GOT3 (cell line): ENCODE measurements around the gene FBXW8.

ENCODE experiments used
- DNase-seq: peaks from one replicate; lab custom pipeline; 2025; ENCODE audit warnings: mixed read lengths; lab: John Stamatoyannopoulos, UW

FBXW8 gene

DNA sequence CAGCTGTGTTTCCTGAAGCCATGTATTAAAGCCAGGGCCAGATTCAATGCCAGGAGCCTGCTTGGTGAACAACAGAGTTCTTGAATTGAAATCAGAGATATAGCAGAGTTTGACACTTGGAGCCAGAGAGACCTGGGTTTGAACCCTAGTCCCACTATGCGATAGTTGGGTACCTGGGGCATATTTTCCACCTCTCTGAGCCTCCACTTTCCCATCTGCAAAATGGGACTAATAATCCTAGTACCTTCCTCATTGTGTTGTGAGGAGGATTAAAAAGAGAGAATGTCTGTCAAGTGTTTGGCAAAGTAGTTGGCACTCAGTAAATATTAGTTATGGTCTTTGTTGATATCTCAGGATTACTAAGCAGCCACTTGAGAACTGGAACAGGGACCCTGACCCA is 23.5 kb upstream of the FBXW8 start:
- no peak for DNase-seq

DNA sequence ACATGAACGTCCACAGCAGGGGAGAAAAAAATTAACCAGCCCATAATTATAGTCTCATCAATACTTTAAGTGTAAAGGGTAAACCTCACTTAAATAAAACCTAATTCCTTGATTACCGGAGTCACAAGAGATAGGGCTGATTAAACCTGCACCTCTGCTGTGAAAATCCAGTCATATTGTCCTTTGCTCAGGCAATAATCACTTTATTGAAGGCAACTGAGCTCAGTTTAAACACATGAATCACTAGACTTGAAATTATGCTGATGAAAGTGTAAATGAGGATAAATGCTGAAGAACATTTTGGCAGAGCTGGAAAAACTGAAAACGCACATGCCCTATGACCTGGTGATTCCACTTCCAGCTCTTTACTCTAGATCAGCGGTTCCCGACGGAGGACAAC is 22.9 kb upstream of the FBXW8 start:
- DNase-seq, result no peak

DNA sequence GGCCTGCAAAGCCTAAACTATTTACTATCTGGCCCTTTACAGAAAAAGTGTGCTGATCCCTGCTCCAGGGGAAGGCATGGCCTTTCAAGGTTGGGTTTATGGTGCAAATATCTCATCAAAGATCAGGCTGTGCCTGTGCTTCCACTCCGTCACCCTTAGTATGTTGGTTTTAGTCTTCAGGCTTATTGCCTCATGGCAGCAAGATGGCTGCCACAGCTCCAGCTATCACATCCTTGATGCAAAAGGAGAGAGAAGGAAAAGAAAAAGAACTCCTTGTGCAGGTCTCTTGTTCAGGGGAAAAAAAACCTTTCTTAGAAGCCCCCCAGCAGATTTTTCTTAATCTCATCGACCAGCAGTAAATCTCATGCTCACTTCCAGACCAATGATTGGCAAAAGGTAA is 20.4 kb upstream of the FBXW8 start:
- DNase-seq, result no peak

DNA sequence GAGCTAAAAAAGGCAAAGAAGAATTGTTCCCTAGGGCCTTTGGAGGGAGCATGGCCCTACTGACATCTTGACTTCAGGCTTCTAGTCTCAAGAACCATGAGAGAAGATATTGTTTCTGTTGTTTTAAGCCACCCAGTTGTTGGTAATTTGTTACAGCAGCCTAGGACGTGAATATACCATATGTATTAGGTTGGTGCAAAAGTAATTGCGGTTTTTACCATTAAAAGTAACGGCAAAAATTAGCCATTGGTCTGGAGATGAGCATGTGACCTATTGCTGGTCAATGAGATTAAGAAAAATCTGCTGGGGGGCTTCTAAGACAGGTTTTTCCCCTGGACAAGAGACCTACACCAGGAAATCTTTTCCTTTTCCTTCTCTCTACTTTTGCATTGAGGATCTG is 19.7 kb upstream of the FBXW8 start:
- no peak for DNase-seq

DNA sequence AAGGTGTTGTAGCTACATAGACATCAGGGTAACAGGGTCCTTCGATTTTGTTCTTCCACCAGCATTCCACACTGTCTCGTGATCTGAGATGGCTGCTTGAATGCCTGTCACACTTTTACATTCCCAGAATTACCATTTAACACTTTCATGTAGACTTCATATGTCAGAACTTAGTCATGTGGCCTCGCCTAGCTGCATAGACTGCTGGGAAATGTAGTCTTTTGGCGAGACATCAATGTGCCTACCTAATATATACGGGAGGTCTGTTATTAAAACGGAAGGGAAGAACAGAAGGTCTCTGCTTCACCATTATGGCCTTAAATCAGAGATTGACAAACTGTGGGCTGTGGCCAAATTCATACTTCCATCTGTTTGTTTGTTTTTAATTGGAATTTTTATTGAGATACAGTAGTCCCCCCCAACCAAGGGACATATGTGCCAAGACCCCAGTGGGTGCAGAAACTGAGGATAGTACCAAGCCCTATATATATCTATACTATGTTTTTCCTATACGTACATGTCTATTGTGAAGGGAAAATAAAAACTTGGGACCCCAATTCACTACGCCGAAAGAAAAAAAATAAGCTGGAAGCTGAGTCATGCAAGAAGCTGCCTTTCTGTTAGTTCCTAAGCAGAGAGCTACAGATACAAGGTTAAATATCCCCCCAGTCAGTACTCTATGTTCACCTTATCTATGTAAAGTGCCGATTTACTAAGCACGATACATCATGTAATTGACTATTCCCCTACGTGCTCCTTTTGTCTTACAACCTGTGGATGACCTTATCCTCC is 18.2 kb upstream of the FBXW8 start:
- no peak for DNase-seq

DNA sequence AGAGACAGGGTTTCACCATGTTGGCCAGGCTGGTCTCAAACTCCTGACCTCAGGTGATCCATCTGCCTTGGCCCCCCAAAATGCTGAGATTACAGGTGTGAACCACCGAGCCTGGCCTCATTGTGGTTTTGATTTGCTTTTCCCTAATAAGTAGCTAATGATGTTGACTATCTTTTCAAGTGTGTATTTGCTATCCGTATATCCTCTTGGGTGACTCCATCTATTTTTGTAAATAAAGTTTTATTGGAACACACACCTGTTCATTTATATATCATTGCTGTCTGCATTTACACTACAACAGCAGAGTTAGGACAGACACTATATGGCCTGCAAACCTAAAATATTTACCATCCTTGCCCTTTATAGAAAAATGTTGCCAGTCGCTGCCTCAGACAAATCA is 15.8 kb upstream of the FBXW8 start:
- no peak for DNase-seq

DNA sequence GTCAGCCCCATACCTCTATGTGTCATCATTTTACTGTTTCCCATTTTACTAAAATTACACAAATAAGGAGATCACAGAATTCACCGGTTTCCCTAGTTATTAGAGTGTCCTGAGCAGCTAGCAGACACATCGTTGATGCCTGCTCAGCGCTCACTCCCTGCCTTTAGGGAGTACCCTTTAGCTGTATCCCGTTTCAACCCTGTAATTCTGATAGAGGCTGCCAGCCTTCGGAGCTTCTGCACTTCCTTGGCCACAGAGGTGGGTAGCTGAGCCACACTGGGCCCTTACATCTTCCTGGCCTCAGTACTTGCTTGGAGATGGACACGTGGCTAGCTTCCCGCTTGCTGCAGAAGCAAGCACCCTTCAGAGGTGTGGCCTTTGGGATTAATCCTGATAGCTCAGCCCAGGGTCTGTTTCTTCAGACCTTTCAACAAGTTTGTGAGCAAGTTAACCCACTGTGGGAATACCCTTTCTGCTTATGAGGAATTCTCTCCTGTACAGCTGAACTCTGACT is 14.3 kb upstream of the FBXW8 start:
- no peak for DNase-seq

DNA sequence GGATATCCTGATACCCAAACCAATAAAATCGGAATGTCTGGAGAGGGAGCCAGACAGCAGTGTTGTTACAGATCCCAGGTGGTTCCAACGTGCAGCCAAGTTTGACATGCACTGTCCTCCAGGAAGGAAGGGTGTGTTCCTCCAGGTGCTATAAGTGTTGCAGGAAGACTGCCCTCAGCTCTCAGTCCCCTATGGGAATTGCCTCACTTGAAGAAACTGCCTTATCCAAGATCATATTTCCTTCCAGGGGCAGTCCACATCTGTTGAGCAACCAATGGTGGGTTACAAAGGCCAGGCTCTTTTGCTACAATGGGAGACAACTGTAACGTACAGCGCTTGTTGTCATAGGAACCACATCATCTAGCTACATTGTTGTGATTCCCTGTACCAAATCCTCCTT is 13.3 kb upstream of the FBXW8 start:
- no peak for DNase-seq

DNA sequence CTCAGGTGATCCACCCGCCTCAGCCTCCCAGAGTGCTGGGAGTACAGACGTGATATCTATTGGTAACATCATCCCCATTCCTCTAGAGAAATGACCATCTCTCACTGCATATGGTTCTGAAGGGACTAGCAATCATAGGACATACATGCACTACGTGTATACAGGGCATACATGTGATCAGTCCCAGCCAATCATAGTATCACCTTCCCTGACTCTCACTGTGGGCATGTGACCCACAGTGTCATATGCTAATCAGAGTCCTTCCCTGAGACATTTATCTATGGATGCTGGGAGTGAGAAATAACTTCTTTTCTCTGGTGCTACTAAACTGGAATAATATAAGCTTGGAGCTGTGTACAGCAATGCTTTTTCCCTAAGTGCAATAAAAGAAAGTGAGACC is 12.1 kb upstream of the FBXW8 start:
- DNase-seq, result no peak

DNA sequence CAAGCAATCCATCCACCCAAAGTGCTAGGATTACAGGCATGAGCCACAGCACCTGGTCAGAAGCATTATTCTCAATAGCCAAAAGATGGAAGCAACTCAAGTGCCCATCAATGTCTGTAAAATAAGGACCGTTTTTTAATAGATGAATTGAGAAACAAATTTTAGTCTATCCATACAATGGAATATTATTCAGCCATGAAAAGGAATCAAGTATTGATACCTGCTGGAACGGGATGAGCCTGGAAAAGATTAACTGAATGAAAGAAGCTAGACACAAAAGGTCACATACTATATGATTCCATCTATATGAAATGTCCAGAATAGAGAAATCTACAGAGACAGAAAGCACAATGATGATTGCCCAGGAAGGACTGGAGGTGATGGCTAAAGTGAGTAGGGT is 9.1 kb upstream of the FBXW8 start:
- no peak for DNase-seq

DNA sequence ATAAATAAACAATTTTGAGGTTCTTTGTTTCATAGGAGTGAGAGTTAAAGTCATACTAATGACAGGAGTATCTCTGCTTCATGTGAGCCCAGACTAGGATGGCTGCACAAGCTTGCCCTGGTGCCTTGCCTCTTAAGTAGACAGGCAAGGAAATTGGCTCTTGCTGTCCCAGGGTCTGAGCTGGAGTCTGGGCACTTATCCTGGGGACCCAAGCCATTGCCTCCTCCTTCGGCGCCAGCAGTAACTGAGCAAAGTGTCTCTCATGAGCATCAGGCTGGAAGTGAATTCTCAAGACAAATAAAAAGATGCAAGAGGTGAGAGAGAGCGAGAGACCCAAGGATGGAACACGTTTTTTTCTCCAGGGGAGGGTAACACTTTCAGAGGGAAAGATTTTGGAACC is 6.9 kb upstream of the FBXW8 start:
- no peak for DNase-seq

DNA sequence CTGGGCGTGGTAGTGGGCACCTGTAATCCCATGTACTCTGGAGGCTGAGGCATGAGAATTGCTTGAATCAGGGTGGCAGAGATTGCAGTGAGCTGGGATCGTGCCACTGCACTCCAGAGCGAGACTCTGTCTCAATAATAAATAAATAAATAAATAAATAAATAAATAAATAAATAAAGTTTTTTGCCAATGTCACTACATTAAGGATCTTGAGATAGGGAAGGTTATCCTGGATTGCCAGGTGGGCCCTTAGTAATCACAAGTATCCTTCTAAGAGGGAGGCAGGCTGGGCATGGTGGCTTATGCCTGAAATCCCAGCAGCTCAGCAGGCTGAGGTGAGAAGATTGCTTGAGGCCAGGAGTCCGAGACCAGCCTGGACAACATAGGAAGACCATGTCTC is 4.5 kb upstream of the FBXW8 start:
- DNase-seq, result no peak

DNA sequence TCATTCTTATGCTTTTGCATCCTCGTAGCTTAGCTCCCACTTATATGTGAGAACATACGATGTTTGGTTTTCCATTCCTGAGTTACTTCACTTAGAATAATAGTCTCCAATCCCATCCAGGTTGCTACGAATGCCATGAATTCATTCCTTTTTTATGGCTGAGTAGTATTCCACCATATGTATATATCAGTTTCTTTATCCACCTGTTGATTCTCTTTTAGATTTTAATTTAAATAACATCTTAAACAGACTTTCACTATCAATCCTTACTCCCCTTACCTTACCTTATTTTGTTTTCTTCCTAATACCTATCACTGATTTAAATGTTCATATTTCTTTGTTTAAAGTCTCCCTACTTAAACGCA is 488 bp upstream of the FBXW8 start:
- no peak for DNase-seq

DNA sequence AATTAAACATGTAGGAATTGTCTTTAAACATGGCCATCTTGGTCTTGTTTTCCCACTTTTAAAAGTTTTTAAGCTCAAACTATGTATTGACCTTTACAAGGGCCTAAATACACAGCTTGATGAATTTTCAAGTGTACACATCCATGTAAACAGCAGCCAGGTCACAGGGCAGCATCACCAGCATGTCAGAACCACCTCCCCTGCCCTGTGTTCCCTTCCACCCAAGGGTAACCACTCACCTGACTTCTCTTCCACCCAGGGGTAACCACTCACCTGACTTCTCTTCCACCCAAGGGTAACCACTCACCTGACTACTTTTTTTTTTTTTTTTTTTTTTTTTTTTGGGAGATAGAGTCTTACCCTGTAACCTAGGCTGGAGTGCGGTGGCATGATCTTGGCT is 4.6 kb downstream of the FBXW8 start:
- DNase-seq, result no peak

DNA sequence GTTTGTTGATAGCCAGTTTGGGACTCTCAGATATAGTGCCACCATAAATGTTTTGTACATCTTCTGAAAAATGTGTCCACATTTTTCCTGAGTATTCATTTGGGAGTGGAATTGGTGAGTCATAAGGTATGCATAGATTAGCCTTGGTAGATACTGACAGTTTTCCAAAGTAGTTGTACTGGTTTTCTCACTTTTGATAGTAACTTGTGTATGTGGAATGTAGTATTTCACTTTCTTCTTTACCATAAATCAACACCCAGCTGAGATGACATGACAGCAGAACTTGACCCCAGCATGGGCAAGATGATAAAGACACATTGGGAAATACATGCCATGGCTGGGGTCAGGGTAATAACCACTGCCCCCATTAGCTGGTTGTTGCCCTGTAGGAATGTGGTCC is 5.4 kb downstream of the FBXW8 start:
- DNase-seq, result no peak

DNA sequence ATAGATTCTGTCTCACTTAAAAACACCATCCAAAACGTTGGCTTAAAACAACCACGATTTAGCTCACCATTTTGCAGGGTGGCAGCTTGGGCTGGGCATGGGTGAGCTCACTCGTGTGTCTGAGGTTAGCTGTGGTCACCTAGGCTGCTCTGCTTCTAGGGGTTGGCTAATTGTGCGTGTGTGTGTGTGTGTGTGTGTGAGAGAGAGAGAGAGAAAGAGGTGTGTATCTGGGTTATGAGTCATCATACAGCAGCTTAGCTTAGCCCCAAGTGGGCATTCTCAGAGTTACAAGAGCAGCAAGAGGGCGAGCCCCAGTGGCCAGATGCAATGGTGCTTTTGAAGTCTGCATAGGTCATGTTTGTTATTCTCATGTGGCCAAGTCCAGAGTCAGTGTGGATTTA is 6.0 kb downstream of the FBXW8 start:
- DNase-seq, result no peak

DNA sequence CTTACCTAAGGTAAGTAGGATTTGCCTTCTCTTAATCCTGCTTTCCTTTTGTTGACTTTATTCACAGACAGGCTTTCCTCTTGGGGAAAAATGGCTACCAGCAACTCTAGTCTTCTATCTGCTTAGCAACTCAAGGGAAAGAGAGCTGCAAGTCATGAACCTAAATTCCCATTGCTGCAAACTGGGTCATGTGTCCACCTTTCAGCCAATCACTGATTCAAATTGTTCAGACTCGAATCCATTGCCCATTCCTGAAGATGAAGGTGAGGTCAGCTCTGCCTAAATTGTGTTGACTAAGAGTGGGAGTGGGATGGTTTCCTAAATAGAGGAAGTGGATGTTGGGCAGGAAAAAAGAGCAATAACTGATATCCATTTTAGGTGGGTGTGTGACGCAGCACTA is 7.7 kb downstream of the FBXW8 start:
- DNase-seq, result no peak

DNA sequence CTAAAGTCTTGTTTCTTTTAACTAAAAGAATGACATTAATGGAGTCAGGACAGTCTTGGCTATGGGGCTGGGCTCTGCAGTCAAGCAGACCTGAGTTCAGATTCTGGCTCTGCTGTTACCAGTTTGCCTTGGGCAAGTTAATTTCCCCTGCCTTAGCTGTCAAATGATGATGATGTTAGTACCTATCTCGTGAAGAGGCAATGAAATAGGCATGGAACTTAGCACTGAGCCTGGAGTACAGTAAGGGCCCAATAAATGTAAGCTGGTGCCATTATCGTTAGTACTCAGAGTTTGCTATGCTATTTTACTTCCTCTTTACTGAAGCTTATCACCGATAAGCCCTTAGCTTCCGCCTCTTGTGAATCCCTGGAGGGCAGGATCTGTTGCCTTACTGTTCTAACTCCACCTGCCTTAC is 8.5 kb downstream of the FBXW8 start:
- no peak for DNase-seq

DNA sequence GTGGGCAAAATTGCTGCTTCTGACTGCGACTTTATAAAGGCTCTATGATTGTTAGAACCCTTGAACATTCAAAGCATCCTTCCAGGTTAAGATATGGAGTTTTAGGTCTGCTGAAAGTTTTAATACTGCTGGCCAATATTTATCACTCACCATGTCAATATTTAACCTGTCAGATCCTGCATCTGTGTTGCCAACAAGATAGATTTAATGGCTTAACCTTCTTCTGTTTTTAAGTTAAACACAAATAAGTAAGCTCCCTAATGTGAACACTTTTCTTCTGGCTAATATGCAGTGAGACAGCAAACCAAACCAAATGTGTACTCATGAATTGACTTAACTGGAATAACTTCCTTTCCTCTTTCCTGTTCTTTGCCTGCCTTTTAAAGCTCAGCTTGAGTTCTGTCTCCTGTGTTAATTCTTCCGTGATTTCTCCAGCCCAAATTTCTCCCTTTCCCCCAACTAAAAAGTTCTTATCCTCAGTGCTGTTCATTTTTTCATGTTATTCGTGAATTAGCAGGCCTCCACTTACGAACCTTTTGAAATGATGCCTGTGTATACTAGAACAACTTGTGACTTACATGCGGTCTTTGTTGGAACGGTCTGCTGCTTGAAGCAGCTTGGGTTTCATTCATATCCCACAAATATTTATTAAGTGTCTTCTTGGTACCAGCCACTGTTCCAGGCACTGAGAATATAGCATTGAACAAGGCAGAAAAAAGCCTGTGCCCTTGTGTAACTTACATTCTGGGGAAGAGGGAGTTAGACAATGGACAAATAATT is 9.1 kb downstream of the FBXW8 start:
- DNase-seq, result no peak

DNA sequence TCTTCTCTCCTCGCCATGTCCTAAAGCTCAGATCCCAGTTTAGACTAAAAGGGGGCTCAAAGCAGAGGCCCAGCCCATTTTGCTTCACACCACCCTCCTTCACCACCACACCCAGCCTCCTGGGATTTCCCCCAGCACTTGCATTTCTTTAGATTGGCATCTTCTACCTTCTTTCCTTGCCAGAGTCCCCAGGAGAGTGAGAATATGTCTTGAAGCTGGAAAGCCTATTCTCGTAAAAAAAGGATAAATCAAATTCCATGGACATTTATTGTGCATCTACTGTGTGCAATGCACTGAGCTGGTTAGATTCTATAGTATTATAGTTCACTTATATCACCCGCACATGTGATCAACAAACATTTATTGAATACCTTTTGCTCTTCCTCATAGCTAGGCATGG is 10.2 kb downstream of the FBXW8 start:
- no peak for DNase-seq

DNA sequence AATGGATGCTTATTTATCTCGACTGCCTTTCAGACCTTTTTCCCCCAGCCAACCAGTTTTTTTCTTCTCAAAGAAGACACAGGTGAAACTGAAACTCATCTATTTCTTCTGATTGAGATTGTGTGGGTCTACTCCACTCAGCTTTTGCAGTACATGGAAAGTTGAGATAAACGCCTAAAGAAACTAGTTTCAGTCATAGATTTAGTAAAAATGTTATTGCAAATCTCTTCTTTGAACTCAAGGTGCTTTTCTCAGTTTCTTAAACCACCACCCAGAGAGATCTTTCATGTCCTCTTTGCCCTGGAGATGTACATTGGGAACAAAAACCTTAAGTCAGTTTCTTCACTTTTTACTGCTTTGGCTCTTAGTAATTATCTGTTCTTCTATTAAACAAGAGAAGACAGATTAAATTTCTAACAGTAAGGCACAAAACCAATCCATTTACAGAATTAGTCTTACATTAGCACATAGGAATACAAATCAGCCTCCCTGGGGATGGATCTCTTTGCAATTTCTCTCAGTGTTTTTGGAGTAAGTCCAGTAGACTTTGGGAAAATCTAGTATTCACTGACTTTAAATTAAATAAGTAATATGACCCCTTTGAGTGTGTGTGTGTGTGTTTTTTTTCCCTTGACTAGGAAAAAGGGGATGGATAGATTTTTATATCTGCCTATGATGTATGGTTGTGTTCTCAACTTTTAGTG is 11.6 kb downstream of the FBXW8 start:
- no peak for DNase-seq

DNA sequence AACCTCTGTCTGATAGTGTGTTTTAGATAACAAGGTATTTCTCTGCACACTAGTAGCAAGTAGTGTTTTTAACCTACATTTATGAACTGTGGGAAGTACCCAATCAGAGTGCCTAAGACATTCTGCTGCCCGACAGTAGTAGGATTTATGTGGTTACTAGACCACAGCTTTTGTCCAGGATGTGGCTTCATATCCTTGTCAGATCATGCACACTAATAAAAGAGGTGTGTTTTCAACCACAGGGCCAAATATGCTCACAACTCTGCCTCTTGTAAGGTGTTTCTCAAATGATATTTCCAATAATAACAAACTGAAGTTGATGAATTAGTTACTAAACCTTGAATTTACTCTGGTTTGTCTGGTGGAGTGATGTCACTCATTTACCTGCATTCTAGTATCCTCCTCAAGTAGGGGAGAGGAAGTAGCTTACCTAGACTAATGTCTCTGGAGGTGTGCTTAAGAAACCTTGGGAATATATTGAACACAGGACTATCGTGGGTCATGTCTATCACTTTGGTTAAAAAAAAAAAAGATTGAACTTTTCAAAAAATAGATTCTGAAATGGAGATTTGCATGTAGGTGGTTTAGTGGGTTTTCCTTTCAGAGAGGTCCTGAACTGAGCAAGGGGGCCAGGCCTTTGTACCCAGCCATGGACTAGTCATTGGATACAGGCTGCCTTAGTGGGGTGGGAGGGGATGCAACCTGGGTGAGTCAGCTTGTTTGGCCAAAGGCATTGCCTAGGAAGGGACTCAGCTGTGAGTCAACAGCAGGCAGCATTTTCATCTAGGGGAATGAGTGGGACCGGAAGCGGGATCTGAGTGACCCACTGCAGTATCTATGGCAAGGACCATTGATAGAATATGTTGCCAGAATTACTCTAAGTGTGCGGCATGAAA is 14.1 kb downstream of the FBXW8 start:
- no peak for DNase-seq
